Heart left ventricle (tissue), 16 donors: ENCODE results near the gene SPECC1. TPM values are rescaled to one million over a fixed set of nuclear protein-coding genes. Genes with fewer than 3 reads are reported as not detected.
A peak's percentile ranks its signal among the peaks of the same experiment; 100 is the strongest.

Source experiments
- ATAC-seq, 4 donors: fragments of 200-7000 bp; cut with Tn5 transposase; one replicate each; pipeline ENCODE4 v1.9.1; 2020 to 2022; ENCODE audit warnings: moderate library complexity in 4 of 4, mild to moderate bottlenecking in 3 of 4, moderate number of reproducible peaks in 1 of 4
- DNase-seq, 5 donors: peaks; one replicate each; pipeline ENCODE4 v3.0.0-alpha.2; 2020
- H3K27ac ChIP-seq, 12 donors: fragments of 200-600 bp; sonication (generic) in 4 of 12; one replicate each; pipeline versions ENCODE4 v1.5.0 to v1.8.0; 2016 to 2022; ENCODE audit warnings: mild to moderate bottlenecking in 2 of 12
- H3K27me3 ChIP-seq, 9 donors: fragments of 200-600 bp; sonication (generic) in 2 of 9; one replicate each; pipeline versions ENCODE4 v1.5.1 to v1.8.0; 2016 to 2022; ENCODE audit warnings: mild to moderate bottlenecking in 3 of 9
- H3K36me3 ChIP-seq, 9 donors: fragments of 200-600 bp; sonication (generic) in 2 of 9; one replicate each; pipeline versions ENCODE4 v1.5.0 to v1.8.0; 2018 to 2022; ENCODE audit warnings: mild to moderate bottlenecking in 2 of 9
- H3K4me1 ChIP-seq, 12 donors: fragments of 200-600 bp; sonication (generic) in 4 of 12; one replicate each; pipeline versions ENCODE4 v1.5.0 to v1.8.0; 2016 to 2022; ENCODE audit warnings: mild to moderate bottlenecking in 3 of 12
- H3K4me3 ChIP-seq, 12 donors: fragments of 200-600 bp; sonication (generic) in 4 of 12; one replicate each; pipeline versions ENCODE4 v1.5.0 to v1.8.0; 2017 to 2022; ENCODE audit warnings: mild to moderate bottlenecking in 9 of 12, moderate library complexity in 4 of 12
- H3K9me3 ChIP-seq, 12 donors: fragments of 200-600 bp; sonication (generic) in 4 of 12; one replicate each; pipeline versions ENCODE4 v1.5.0 to v1.8.0; 2016 to 2022; ENCODE audit warnings: mild to moderate bottlenecking in 1 of 12
- CTCF ChIP-seq, 12 donors: fragments of 200-600 bp; sonication (generic) in 4 of 12; IDR thresholded peaks; one replicate each; pipeline versions ENCODE4 v1.5.0 to v1.8.0; 2018 to 2022; ENCODE audit warnings: antibody characterized with exemption in 12 of 12, mild to moderate bottlenecking in 5 of 12
- POLR2A ChIP-seq, 2 donors: fragments of 450-650 bp; IDR thresholded peaks; one replicate each; pipeline ENCODE4 v1.6.1; 2017; ENCODE audit warnings: antibody characterized with exemption in 2 of 2, mild to moderate bottlenecking in 2 of 2, moderate library complexity in 2 of 2
- whole genome bisulfite sequencing, 4 donors: extraction: QIAGEN DNeasy Blood & Tissue Kit in 2 of 4; methylation state at CpG; one replicate each; pipeline versions ENCODE4 v1.1.5 to v1.1.7; 2013 to 2018; 5-methylcytosine and 5-hydroxymethylcytosine counted together
- intact Hi-C, 10 donors: fragments of 100-400 bp; cut with DNase I; formaldehyde crosslinking; loops; one replicate each; pipeline versions ENCODE4 v1.11.1 to v1.14.2; 2022
- polyA plus RNA-seq, 2 donors: library from polyadenylated mRNA; stranded (reverse); fragments of 200-250 nt; gene quantifications; one replicate each; pipeline ENCODE4 v1.2.3, GENCODE V29; 2013
- total RNA-seq, 9 donors: library from RNA; depleted of rRNA in 2 of 9; stranded (reverse); fragments of >200 nt in 2 of 9; fragmentation: NEBNext Ultra II Directional in 3 of 9; extraction: Animal tissue kit (Norgen Biotek cat#: 25700) in 3 of 9; gene quantifications; one replicate each; pipeline versions ENCODE4 v1.1.0 to v1.2.4, GENCODE V29; 2016 to 2023
- donor health status: ischemic (EF 13 %, LVEDD 7.1; RV severe dilation, severe dysfunction).
- donor health status: healthy with polysubstance abuse.
- donor health status: DM: no; HTN: yes; CAD: no.
- donor health status: DM: no; HTN: no; CAD: no.
- donor health status: ischemic (EF 25% LVEDD 6.9; RV normal size, moderate dysfunction).
- donor health status: ischemic (EF 25% LVEDD 5.7; RV mildly dilated, moderate dysfunction).
- donor health status: healthy.
- donor health status: DM: yes; HTN: yes; CAD: no.
- donor health status: ischemic (EF 35%, LVEDD 5.7; RV mildly dilated, moderate dysfunction).
- donor health status: nonischemic (EF 11% LVEDD 7.7; RV severe dilation, severe dysfunction).
- donor health status: DM: yes; HTN: yes; CAD: no.
- donor health status: PGD.
- donor health status: ischemic (EF 29% LVEDD 5.4; RV normal size, mild dysfunction).
- donor health status: nonischemic (EF 23%, LVEDD 6.1; RV moderate dilation, normal function).

Gene SPECC1
- total and polyA plus RNA-seq, 11 donors: 3.8 to 18.4 (median 10.6) TPM

- intact Hi-C loops: loop anchor here in 1 of 10 donors (10.0 kb wide), 1 partner anchor 59 kb away; no protein-coding TSS in a partner anchor
- H3K27ac ChIP-seq: no peak overlapping the region
- WGBS, 4 donors: 77 to 87% (median 80%) methylated on average over 5 of the region's 5 CpGs
- ATAC-seq (no peak), DNase-seq (no peak)
- H3K4me1 ChIP-seq: peaks cover 0 to 24% (median 0%) of the 10 kb centered on the region in 12 donors
- H3K4me3 ChIP-seq: no peak overlapping the region
- TF ChIP-seq POLR2A (IDR thresholded peaks at IDR 0.05) (no peak), CTCF (IDR thresholded peaks at IDR 0.05) (no peak)
- peaks cover 0 to 16% (median 0%) of the 10 kb centered on the region in 9 donors for H3K36me3 ChIP-seq
- no peaks in the 10 kb centered on the region for H3K27me3 ChIP-seq
- no peaks in the 10 kb centered on the region for H3K9me3 ChIP-seq
Measured at GRCh38 chr17:20205609-20206008, 196.4 kb downstream of the SPECC1 start.

- H3K4me3 ChIP-seq: no peak overlapping the region
- H3K36me3 ChIP-seq: peaks cover 0 to 16% (median 0%) of the 10 kb centered on the region in 9 donors
- no peak for DNase-seq
- intact Hi-C loops: loop anchor here in 1 of 10 donors (10.0 kb wide), 1 partner anchor 59 kb away; no protein-coding TSS in a partner anchor
- H3K4me1 ChIP-seq: peaks cover 0 to 24% (median 0%) of the 10 kb centered on the region in 12 donors
- ATAC-seq: no peak
- no peaks in the 10 kb centered on the region for H3K27me3 ChIP-seq
- H3K27ac ChIP-seq: peak overlapping the region in 1 of 12 donors; percentile 15
- TF ChIP-seq CTCF (IDR thresholded peaks at IDR 0.05) (no peak), POLR2A (IDR thresholded peaks at IDR 0.05) (no peak)
- H3K9me3 ChIP-seq: no peaks in the 10 kb centered on the region
- WGBS, 4 donors: 77 to 84% (median 81%) methylated on average over 3 of the region's 3 CpGs
Measured at GRCh38 chr17:20206068-20206467, 196.9 kb downstream of the SPECC1 start.

GRCh38 chr17:20206591-20206990 lies 197.4 kb downstream of the SPECC1 start:
- Histone ChIP-seq H3K36me3 (peaks cover 0 to 16% (median 0%) of the 10 kb centered on the region in 9 donors), H3K4me3 (no peak overlapping the region), H3K27ac (peak overlapping the region in 1 of 12 donors; percentile 15), H3K4me1 (peaks cover 0 to 24% (median 0%) of the 10 kb centered on the region in 12 donors), H3K27me3 (no peaks in the 10 kb centered on the region), H3K9me3 (no peaks in the 10 kb centered on the region)
- DNase-seq (no peak), ATAC-seq (no peak)
- TF ChIP-seq CTCF (IDR thresholded peaks at IDR 0.05) (no peak), POLR2A (IDR thresholded peaks at IDR 0.05) (no peak)
- intact Hi-C loops: loop anchor here in 1 of 10 donors (10.0 kb wide), 1 partner anchor 58 kb away; no protein-coding TSS in a partner anchor
- WGBS, 4 donors: 61 to 79% (median 70%) methylated on average over 3 of the region's 3 CpGs

- no peaks in the 10 kb centered on the region for H3K27me3 ChIP-seq
Measured at GRCh38 chr17:20207262-20207985, 198.3 kb downstream of the SPECC1 start.

More at GRCh38 chr17:20207262-20207985, 198.3 kb downstream of the SPECC1 start:
- H3K36me3 ChIP-seq: peaks cover 0 to 19% (median 0%) of the 10 kb centered on the region in 9 donors
- ATAC-seq (no peak), DNase-seq (no peak)
- H3K4me1 ChIP-seq: peaks cover 0 to 24% (median 0%) of the 10 kb centered on the region in 12 donors
- TF ChIP-seq CTCF (IDR thresholded peaks at IDR 0.05): no peak
- TF ChIP-seq POLR2A (IDR thresholded peaks at IDR 0.05): no peak
- intact Hi-C loops: loop anchor here in 1 of 10 donors (10.0 kb wide), 1 partner anchor 57 kb away; no protein-coding TSS in a partner anchor
- H3K4me3 ChIP-seq: no peak overlapping the region
- no peaks in the 10 kb centered on the region for H3K9me3 ChIP-seq
- 78 to 88% (median 84%) methylated on average over 2 of the region's 2 CpGs for WGBS, 4 donors
- no peak overlapping the region for H3K27ac ChIP-seq
